H1 (cell line): ENCODE measurements around the gene RNF220. TPM values are rescaled to one million over a fixed set of nuclear protein-coding genes. Genes with fewer than 3 reads are reported as not detected.

Experiments used
- CTCF ChIA-PET: fragments of 300-600 bp; sonication (Branson Sonifier 250); formaldehyde crosslinking; loops from one replicate; lab custom pipeline; 2021; ENCODE audit not compliant: partially characterized antibody; lab: Charles Lee
- POLR2A ChIA-PET: fragments of 300-600 bp; sonication (Branson Sonifier 250); formaldehyde crosslinking; loops from one replicate; lab custom pipeline; 2021; ENCODE audit warnings: inconsistent platforms; ENCODE audit not compliant: partially characterized antibody; lab: Charles Lee
- DNase-seq, 2 experiments: peaks; one replicate each; pipeline versions ENCODE4 v3.0.0 to v3.0.0-alpha.2; 2010 to 2022; ENCODE audit warnings: low spot score in 2 of 2, low read depth in 1 of 2, mixed read lengths in 1 of 2
- FAIRE-seq: peaks from 2 replicates; lab custom pipeline; 2011; peaks lifted over from hg19 to GRCh38; lab: Jason Lieb, UNC
- H2AFZ ChIP-seq: 2 replicates; pipeline ENCODE4 v1.8.1; 2012; ENCODE audit warnings: low read length, inconsistent platforms
- H2AK5ac ChIP-seq: 2 replicates; pipeline ENCODE4 v1.6.1; 2013; ENCODE audit warnings: low read depth, low read length
- H2BK120ac ChIP-seq: replicated peaks from 2 replicates; pipeline ENCODE3; 2013; ENCODE audit warnings: low read depth, low read length, inconsistent platforms
- H2BK12ac ChIP-seq: 2 replicates; pipeline ENCODE4 v1.6.1; 2013; ENCODE audit warnings: low read depth, low read length
- H2BK15ac ChIP-seq: 2 replicates; pipeline ENCODE4 v1.6.1; 2013; ENCODE audit warnings: low read length
- H2BK20ac ChIP-seq: 2 replicates; pipeline ENCODE4 v1.6.1; 2013; ENCODE audit warnings: low read length
- H2BK5ac ChIP-seq: 2 replicates; pipeline ENCODE4 v1.6.1; 2013; ENCODE audit warnings: low read depth, low read length
- H3K14ac ChIP-seq: 2 replicates; pipeline ENCODE4 v1.6.1; 2013; ENCODE audit warnings: inconsistent platforms; ENCODE audit not compliant: insufficient read length
- H3K18ac ChIP-seq: 2 replicates; pipeline ENCODE4 v1.6.1; 2013; ENCODE audit warnings: low read length; ENCODE audit errors: extremely low read depth
- H3K23ac ChIP-seq: 2 replicates; pipeline ENCODE4 v1.6.1; 2013; ENCODE audit warnings: inconsistent platforms; ENCODE audit not compliant: insufficient read length
- H3K23me2 ChIP-seq: 2 replicates; pipeline ENCODE4 v1.6.1; 2013; ENCODE audit warnings: low read depth, low read length
- H3K27ac ChIP-seq: 2 replicates; pipeline ENCODE4 v1.6.1; 2011; ENCODE audit warnings: low read depth, low read length, inconsistent platforms
- H3K27me3 ChIP-seq, 4 experiments: replicated peaks in 1 of 4; 1 replicate in 1 of 4; 2 replicates in 3 of 4; pipeline versions ENCODE4 v1.6.1 to v1.8.1; 2011 to 2013; ENCODE audit warnings: low read length in 3 of 4, mild to moderate bottlenecking in 3 of 4, inconsistent platforms in 2 of 4, mixed read lengths in 2 of 4, moderate library complexity in 1 of 4; ENCODE audit not compliant: control insufficient read depth in 3 of 4, insufficient read depth in 3 of 4; ENCODE audit errors: extremely low read depth in 1 of 4
- H3K36me3 ChIP-seq, 4 experiments: 2 replicates each; pipeline versions ENCODE4 v1.6.1 to v1.8.1; 2011 to 2013; ENCODE audit warnings: mild to moderate bottlenecking in 4 of 4, low read length in 3 of 4, moderate library complexity in 2 of 4, control low read depth in 1 of 4, inconsistent platforms in 1 of 4; ENCODE audit not compliant: insufficient read depth in 4 of 4, control insufficient read depth in 2 of 4
- H3K4ac ChIP-seq: replicated peaks from 2 replicates; pipeline ENCODE3; 2013; ENCODE audit warnings: low read length, low read depth, mixed read lengths, inconsistent platforms; ENCODE audit not compliant: insufficient read length
- H3K4me1 ChIP-seq, 4 experiments: replicated peaks in 1 of 4; 1 replicate in 1 of 4; 2 replicates in 3 of 4; pipeline versions ENCODE4 v1.6.1 to v1.8.1; 2011 to 2013; ENCODE audit warnings: low read length in 3 of 4, inconsistent platforms in 2 of 4, mixed read lengths in 1 of 4; ENCODE audit not compliant: insufficient read depth in 4 of 4, control insufficient read depth in 3 of 4
- H3K4me2 ChIP-seq, 2 experiments: 2 replicates each; pipeline versions ENCODE4 v1.6.1 to v1.8.1; 2011 to 2013; ENCODE audit warnings: low read depth in 2 of 2, low read length in 2 of 2, control low read depth in 1 of 2, inconsistent platforms in 1 of 2, mild to moderate bottlenecking in 1 of 2; ENCODE audit not compliant: insufficient read depth in 1 of 2
- H3K4me3 ChIP-seq, 4 experiments: fragments of 200-600, 300-600 bp in 1 of 4; sonication (generic), shearing (Covaris generic), sonication (Bioruptor Twin) in 1 of 4; 2 replicates each; pipeline versions ENCODE4 v1.5.1 to v1.8.1; 2011 to 2016; ENCODE audit warnings: low read length in 4 of 4, low read depth in 3 of 4, control low read depth in 2 of 4, inconsistent platforms in 2 of 4, mild to moderate bottlenecking in 2 of 4, mixed read lengths in 1 of 4, moderate library complexity in 1 of 4; ENCODE audit not compliant: insufficient read depth in 2 of 4; ENCODE audit errors: extremely low read depth in 1 of 4
- H3K56ac ChIP-seq: replicated peaks from 2 replicates; pipeline ENCODE3; 2013; ENCODE audit warnings: low read depth, mild to moderate bottlenecking, mixed read lengths, low read length, inconsistent platforms; ENCODE audit not compliant: insufficient read length
- H3K79me1 ChIP-seq: 2 replicates; pipeline ENCODE4 v1.6.1; 2013; ENCODE audit warnings: low read depth, low read length, control low read depth
- H3K79me2 ChIP-seq, 2 experiments: 2 replicates each; pipeline versions ENCODE4 v1.6.1 to v1.8.1; 2012 to 2013; ENCODE audit warnings: low read length in 2 of 2, mild to moderate bottlenecking in 2 of 2, inconsistent platforms in 1 of 2; ENCODE audit not compliant: insufficient read depth in 2 of 2, control insufficient read depth in 1 of 2
- H3K9ac ChIP-seq, 4 experiments: replicated peaks in 1 of 4; 1 replicate in 1 of 4; 2 replicates in 3 of 4; pipeline versions ENCODE4 v1.6.1 to v1.8.1; 2011 to 2013; ENCODE audit warnings: low read depth in 3 of 4, low read length in 3 of 4, control low read depth in 2 of 4, mild to moderate bottlenecking in 2 of 4, moderate library complexity in 2 of 4, inconsistent platforms in 1 of 4; ENCODE audit errors: extremely low read depth in 1 of 4
- H3K9me3 ChIP-seq, 2 experiments: 2 replicates each; pipeline versions ENCODE4 v1.6.1 to v1.8.1; 2012 to 2013; ENCODE audit warnings: mild to moderate bottlenecking in 2 of 2, moderate library complexity in 2 of 2, control low read depth in 1 of 2, inconsistent platforms in 1 of 2, low read depth in 1 of 2, low read length in 1 of 2, mixed read lengths in 1 of 2; ENCODE audit not compliant: insufficient read depth in 2 of 2
- H4K20me1 ChIP-seq, 2 experiments: replicated peaks in 1 of 2; 2 replicates each; pipeline versions ENCODE3 to v1.8.1; 2011 to 2013; ENCODE audit warnings: inconsistent platforms in 2 of 2, low read length in 2 of 2, mild to moderate bottlenecking in 1 of 2; ENCODE audit not compliant: insufficient read depth in 2 of 2, control insufficient read depth in 1 of 2
- H4K5ac ChIP-seq: 2 replicates; pipeline ENCODE4 v1.6.1; 2013; ENCODE audit warnings: low read length, low read depth, mixed read lengths, inconsistent platforms; ENCODE audit not compliant: insufficient read length
- H4K8ac ChIP-seq: 2 replicates; pipeline ENCODE4 v1.8.0; 2013; ENCODE audit warnings: mild to moderate bottlenecking, moderate library complexity, low read length, inconsistent platforms; ENCODE audit not compliant: insufficient read depth; ENCODE audit errors: extremely low read depth
- H4K91ac ChIP-seq: replicated peaks from 2 replicates; pipeline ENCODE3; 2013; ENCODE audit warnings: low read length, mixed read lengths, inconsistent platforms; ENCODE audit not compliant: insufficient read length
- GABPA ChIP-seq: IDR thresholded peaks from 2 replicates; pipeline ENCODE4 v1.6.1; 2011; ENCODE audit warnings: mild to moderate bottlenecking, low read length, moderate library complexity, borderline replicate concordance; ENCODE audit not compliant: insufficient read depth
- KDM5A ChIP-seq: fragments of 200-600 bp; IDR thresholded peaks from 2 replicates; pipeline ENCODE4 v1.7.1; 2012; ENCODE audit warnings: mild to moderate bottlenecking, low read length, inconsistent platforms, mixed read lengths
- POU5F1 ChIP-seq: IDR thresholded peaks from 2 replicates; pipeline ENCODE4 v1.6.1; 2011; ENCODE audit warnings: low read depth, mild to moderate bottlenecking, low read length, moderate library complexity
- SIN3A ChIP-seq, 2 experiments: IDR thresholded peaks in 1 of 2; conservative IDR thresholded peaks in 1 of 2; 2 replicates each; pipeline ENCODE4 v1.6.1; 2011 to 2012; ENCODE audit warnings: low read length in 2 of 2, improper control_type of control experiment in 1 of 2, low read depth in 1 of 2, mild to moderate bottlenecking in 1 of 2
- SP4 ChIP-seq: IDR thresholded peaks from 2 replicates; pipeline ENCODE4 v1.6.1; 2012; ENCODE audit warnings: low read length, inconsistent platforms
- WGBS, 2 experiments: shearing (Covaris generic) in 1 of 2; methylation state at CpG; one replicate each; pipeline versions ENCODE4 v1.1.6 to v1.1.7; 2013 to 2015; ENCODE audit warnings: low lambda C conversion rate in 2 of 2, mixed read lengths in 2 of 2, inconsistent platforms in 1 of 2, low coverage in 1 of 2, missing lambda C conversion rate in 1 of 2; ENCODE audit not compliant: insufficient replicate concordance in 2 of 2, insufficient coverage in 1 of 2, insufficient read length in 1 of 2; ENCODE audit errors: extremely low coverage in 1 of 2, missing lambda C conversion rate in 1 of 2; 5-methylcytosine and 5-hydroxymethylcytosine counted together
- polyA plus RNA-seq, 7 experiments: library from polyadenylated mRNA; depleted of rRNA in 3 of 7; stranded (reverse) in 5 of 7; unstranded in 2 of 7; fragments of >200 nt in 5 of 7; fragments of 200-250 nt in 2 of 7; gene quantifications; 1 replicate in 5 of 7; 2 replicates in 1 of 7; 4 replicates in 1 of 7; pipeline versions ENCODE4 v1.2.1 to v1.2.3, GENCODE V29; 2011 to 2013; ENCODE audit warnings: missing spikeins in 2 of 7, mixed read lengths in 2 of 7
- total RNA-seq: library from RNA; stranded (reverse); fragmentation: NEBNext Ultra II Directional; extraction: Animal tissue kit (Norgen Biotek cat#: 25700); gene quantifications from 2 replicates; pipeline ENCODE4 v1.2.1, GENCODE V29; 2021

The RNF220 gene
- total and polyA plus RNA-seq, 2 of the 8 experiments (the other 6 are each of a cell fraction or from before 2014, with no cell fraction given): 123 to 160 TPM

DNA sequence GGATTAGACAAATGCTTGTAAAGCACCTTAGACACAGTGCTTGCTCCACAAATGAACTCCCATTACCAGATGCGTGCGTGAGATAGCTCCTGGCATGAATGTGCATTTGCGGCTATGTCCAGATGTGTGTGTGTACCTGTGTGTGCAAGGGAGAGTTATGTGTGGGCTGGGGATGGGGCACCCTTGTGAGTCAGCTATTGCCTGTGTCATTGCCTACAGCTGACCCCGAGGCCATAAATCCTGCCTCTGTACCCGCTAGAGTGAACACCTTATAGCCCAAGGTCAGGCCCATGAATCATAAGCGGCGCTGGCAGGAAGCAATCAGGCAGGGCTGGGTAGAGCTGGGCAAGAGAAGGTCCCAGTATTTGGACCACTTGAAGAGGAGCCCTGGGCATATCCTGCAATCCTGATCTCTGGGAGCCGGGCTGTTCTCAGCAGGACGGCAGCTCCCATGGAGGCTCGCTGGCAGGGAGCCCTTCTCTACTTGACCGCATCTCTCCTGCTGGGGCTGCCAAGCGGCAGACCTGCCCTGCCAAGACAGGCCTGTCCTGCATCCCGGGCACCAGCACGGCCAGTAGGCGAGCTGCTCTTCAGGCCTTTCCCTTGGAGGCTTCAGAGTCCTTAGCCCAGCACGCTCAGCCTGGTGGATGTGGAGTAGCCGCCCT, 182.9 kb downstream of the RNF220 start:
- no peak overlapping the region for H4K5ac ChIP-seq
- no peak for FAIRE-seq
- no peak overlapping the region for H2BK120ac ChIP-seq

More for the DNA sequence above, 182.9 kb downstream of the RNF220 start:
- Histone ChIP-seq H3K79me1 (peaks cover 5% of the 10 kb centered on the region; the same call in 1 of the 2 replicates), H3K56ac (no peak overlapping the region), H3K9ac (no peak overlapping the region), H3K23ac (no peak overlapping the region), H3K14ac (no peak overlapping the region), H3K27ac (no peak overlapping the region), H2BK20ac (no peak overlapping the region), H3K23me2 (no peaks in the 10 kb centered on the region), H3K27me3 (no peaks in the 10 kb centered on the region; a peak in 1 of 7 replicates), H2AFZ (no peak overlapping the region)
- CTCF ChIA-PET: interaction anchor here (0.6 to 5.6 kb wide), 12 partner anchors 16 to 658 kb away, joined by 3 to 50 read pairs (median 3); no protein-coding TSS in a partner anchor
- WGBS, 2 experiments: 88% methylated on average over 17 of the region's 17 CpGs; no CpG with 5 or more reads in 1 of the 2 experiments
- TF ChIP-seq SP4 (no peak), GABPA (no peak), KDM5A (no peak), SIN3A (conservative IDR thresholded peaks at IDR 0.05 in 1 of 2, IDR thresholded peaks at IDR 0.05 in 1 of 2; ENCODE audit: low read depth in 1 of 2, low read length in 2 of 2) (no peak), POU5F1 (no peak)
- TF ChIP-seq, all 59 proteins: peak for 0
- POLR2A ChIA-PET: interaction anchor here (0.7 to 1.4 kb wide), 4 partner anchors 34 to 233 kb away, joined by 3 read pairs; partner anchors contain the start of gene ERI3
- Histone ChIP-seq H4K20me1 (no peaks in the 10 kb centered on the region), H2BK15ac (no peak overlapping the region), H4K8ac (no peak overlapping the region; the same call in 1 of the 2 replicates), H3K4ac (no peak overlapping the region), H3K4me1 (peaks cover 10 to 21% (median 16%) of the 10 kb centered on the region in 4 experiments), H3K9me3 (no peaks in the 10 kb centered on the region), H3K18ac (no peak overlapping the region), H2BK12ac (no peak overlapping the region), H3K4me2 (no peak overlapping the region), H2AK5ac (no peak overlapping the region), H3K36me3 (no peaks in the 10 kb centered on the region), H2BK5ac (no peak overlapping the region), H3K79me2 (no peaks in the 10 kb centered on the region), H4K91ac (no peak overlapping the region), H3K4me3 (no peak overlapping the region)
- no peak for DNase-seq
